GM21447 (cell line): ENCODE measurements around the gene MYZAP.

ENCODE experiments used
- ATAC-seq: cut with Tn5 transposase; IDR thresholded peaks from one replicate; pipeline ENCODE4 v1.9.1; 2021; ENCODE audit not compliant: unreplicated experiment

MYZAP gene

GRCh38 chr15:57691082-57691481, 99.4 kb downstream of the MYZAP start:
- no peak for ATAC-seq

- no peak for ATAC-seq
Observed at GRCh38 chr15:57692709-57693108, 101.0 kb downstream of the MYZAP start.

- ATAC-seq: no peak
Observed at GRCh38 chr15:57694279-57694678, 102.6 kb downstream of the MYZAP start.

- no peak for ATAC-seq
Observed at GRCh38 chr15:57696146-57696545, 104.4 kb downstream of the MYZAP start.

- ATAC-seq: no peak
Observed at GRCh38 chr15:57697588-57697987, 105.9 kb downstream of the MYZAP start.

- no peak for ATAC-seq
Observed at GRCh38 chr15:57698243-57698642, 106.5 kb downstream of the MYZAP start.

GRCh38 chr15:57698991-57699390, 107.3 kb downstream of the MYZAP start:
- ATAC-seq: no peak

GRCh38 chr15:57703387-57703786, 111.7 kb downstream of the MYZAP start:
- ATAC-seq: no peak

- ATAC-seq: no peak
Observed at GRCh38 chr15:57704441-57704840, 112.7 kb downstream of the MYZAP start.

GRCh38 chr15:57705746-57706404, 114.2 kb downstream of the MYZAP start:
- ATAC-seq: peak; percentile 3

- ATAC-seq: peak; percentile 89
Observed at GRCh38 chr15:57706405-57707209, 114.9 kb downstream of the MYZAP start, which contains the start of gene POLR2M. TSS of gene POLR2M (plus strand) at chr15:57706714. CDS start at chr15:57706843, 129 bp downstream.

- no peak for ATAC-seq
Observed at GRCh38 chr15:57708047-57708446, 116.3 kb downstream of the MYZAP start.

- no peak for ATAC-seq
Observed at GRCh38 chr15:57718309-57718708, 126.6 kb downstream of the MYZAP start.

GRCh38 chr15:57720867-57721266, 129.2 kb downstream of the MYZAP start:
- no peak for ATAC-seq

GRCh38 chr15:57726411-57726810, 134.7 kb downstream of the MYZAP start:
- ATAC-seq: no peak

- no peak for ATAC-seq
Observed at GRCh38 chr15:57727031-57727430, 135.3 kb downstream of the MYZAP start.

GRCh38 chr15:57728436-57728835, 136.7 kb downstream of the MYZAP start:
- no peak for ATAC-seq

GRCh38 chr15:57730876-57731275, 139.2 kb downstream of the MYZAP start:
- ATAC-seq: no peak

GRCh38 chr15:57731530-57732103, 139.9 kb downstream of the MYZAP start:
- ATAC-seq: no peak

GRCh38 chr15:57732526-57733331, 141.0 kb downstream of the MYZAP start:
- no peak for ATAC-seq

- no peak for ATAC-seq
Observed at GRCh38 chr15:57734860-57735259, 143.2 kb downstream of the MYZAP start.
